ENCODE data around the gene SLC46A2. TPM values are rescaled to one million over a fixed set of nuclear protein-coding genes. Genes with fewer than 3 reads are reported as not detected.

SLC46A2 gene
- total RNA-seq, 1 donor from 2014 or later: not detected

GRCh38 chr9:112885324-112885723 lies 5.4 kb downstream of the SLC46A2 start:
- no peak for DNase-seq

- DNase-seq: no peak
These were observed 6.0 kb downstream of the SLC46A2 start for GRCh38 chr9:112884721-112885120.

- peak; percentile 33 for DNase-seq
These were observed 6.6 kb downstream of the SLC46A2 start for GRCh38 chr9:112884101-112884500.

- no peak for DNase-seq
These were observed 9.3 kb downstream of the SLC46A2 start for GRCh38 chr9:112881331-112881730.

GRCh38 chr9:112880650-112881049 lies 10.0 kb downstream of the SLC46A2 start:
- DNase-seq: no peak

- no peak for DNase-seq
These were observed 11.9 kb downstream of the SLC46A2 start for GRCh38 chr9:112878752-112879151.

GRCh38 chr9:112873773-112874405 lies 16.8 kb downstream of the SLC46A2 start:
- DNase-seq: no peak

DNA sequence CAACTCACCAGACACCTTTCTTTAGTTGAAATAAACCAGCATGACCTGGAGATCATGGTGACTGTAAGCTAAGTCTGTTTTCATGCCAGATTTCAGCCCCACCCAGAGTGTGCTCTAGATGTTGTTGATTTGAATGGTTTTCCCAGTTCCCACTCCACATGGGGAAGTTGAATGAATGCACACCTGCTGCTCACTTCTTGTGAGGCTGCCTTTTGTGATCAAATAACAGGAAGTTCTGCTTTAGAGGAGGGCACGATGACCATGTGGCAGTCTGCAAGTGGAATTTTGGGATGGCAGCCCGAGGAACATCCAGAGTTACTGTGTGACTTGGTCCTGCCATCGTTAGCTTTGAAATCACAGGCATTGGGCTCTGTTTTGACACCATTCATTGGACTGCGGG lies 18.7 kb downstream of the SLC46A2 start:
- no peak for DNase-seq

DNA sequence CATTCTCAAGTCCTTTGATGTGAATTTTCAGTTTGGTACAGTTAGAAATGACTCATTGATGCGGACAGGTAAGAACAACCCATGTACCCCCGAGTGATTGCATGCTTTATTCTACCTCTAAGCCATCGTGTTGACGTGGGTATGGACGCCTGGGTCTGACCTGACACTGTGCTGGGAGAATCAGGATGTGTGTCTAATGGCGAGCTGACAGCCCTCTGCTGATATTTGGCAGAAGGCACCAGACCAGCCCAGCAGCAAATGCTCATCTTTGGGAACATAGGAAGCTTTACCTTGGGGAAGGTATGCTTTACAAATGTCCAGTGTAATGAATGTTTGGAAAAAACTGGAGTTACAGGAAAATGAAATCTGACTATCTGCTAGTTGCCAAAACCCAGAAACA lies 20.1 kb downstream of the SLC46A2 start:
- no peak for DNase-seq

- no peak for DNase-seq
These were observed 20.8 kb downstream of the SLC46A2 start for GRCh38 chr9:112869917-112870316.

DNA sequence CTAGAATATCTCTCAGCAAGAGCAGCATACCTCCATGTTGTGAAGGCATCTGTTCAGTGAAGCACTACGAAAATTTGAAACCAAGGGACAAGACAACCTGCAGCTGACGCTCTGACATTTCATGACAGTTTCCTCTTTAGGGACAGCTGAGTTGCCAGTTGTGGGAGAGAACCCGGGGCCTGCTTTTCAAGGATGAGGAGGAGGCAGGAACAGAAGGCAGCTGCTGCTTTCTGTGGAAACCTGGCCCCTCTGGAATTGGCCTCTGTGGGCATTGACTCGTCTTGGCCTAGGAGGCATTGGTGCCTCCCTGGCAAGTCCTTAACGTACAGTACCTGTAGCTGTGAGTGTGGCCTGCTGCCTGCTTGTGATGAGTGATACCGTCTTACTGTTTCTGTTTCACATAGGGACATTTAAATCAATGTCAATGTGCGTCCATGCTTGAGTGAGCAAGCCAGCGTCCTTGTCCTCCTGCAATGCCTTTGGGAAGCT lies 21.6 kb downstream of the SLC46A2 start:
- no peak for DNase-seq

GRCh38 chr9:112868461-112868860 lies 22.2 kb downstream of the SLC46A2 start:
- no peak for DNase-seq

GRCh38 chr9:112867275-112867991 lies 23.2 kb downstream of the SLC46A2 start:
- peak; percentile 25 for DNase-seq

GRCh38 chr9:112866662-112867274 lies 23.9 kb downstream of the SLC46A2 start:
- DNase-seq: no peak

DNA sequence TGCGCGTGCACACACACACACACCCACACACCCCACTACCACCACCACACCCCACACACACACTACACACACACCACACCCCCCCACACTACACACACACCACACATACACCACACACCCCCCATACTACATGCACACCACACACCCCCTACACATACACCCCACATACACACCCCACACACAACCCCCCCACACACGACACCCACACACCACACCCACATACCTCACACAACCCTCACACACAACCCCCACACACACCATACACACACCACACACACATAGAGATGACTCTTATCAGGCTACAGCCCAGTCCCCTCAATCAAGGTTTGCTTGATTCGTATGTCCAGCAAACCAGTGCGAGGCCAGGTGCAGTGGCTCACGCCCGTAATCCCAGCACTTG lies 25.7 kb downstream of the SLC46A2 start:
- no peak for DNase-seq

GRCh38 chr9:112864403-112864802 lies 26.3 kb downstream of the SLC46A2 start:
- DNase-seq: no peak

DNA sequence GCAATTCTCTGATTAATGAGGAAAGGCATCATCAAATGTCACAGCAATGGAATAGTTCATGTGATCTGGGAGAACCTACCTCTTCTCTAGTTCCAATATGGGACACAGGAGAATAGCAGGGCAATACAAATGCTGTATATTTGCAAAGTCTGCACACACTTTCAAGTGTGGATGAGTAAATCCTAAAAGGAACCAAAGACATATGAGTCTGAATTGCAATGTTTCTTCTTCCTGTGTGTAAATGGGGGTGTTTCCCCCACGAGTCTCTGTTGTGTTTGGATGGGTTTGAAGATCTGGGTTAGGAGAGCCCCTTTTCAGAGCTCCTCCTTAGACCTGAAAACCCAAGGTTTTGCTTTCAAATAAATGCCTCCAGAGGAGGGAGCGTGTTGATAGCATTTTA lies 26.9 kb downstream of the SLC46A2 start:
- no peak for DNase-seq

- no peak for DNase-seq
These were observed 27.5 kb downstream of the SLC46A2 start for GRCh38 chr9:112863214-112863613.

DNA sequence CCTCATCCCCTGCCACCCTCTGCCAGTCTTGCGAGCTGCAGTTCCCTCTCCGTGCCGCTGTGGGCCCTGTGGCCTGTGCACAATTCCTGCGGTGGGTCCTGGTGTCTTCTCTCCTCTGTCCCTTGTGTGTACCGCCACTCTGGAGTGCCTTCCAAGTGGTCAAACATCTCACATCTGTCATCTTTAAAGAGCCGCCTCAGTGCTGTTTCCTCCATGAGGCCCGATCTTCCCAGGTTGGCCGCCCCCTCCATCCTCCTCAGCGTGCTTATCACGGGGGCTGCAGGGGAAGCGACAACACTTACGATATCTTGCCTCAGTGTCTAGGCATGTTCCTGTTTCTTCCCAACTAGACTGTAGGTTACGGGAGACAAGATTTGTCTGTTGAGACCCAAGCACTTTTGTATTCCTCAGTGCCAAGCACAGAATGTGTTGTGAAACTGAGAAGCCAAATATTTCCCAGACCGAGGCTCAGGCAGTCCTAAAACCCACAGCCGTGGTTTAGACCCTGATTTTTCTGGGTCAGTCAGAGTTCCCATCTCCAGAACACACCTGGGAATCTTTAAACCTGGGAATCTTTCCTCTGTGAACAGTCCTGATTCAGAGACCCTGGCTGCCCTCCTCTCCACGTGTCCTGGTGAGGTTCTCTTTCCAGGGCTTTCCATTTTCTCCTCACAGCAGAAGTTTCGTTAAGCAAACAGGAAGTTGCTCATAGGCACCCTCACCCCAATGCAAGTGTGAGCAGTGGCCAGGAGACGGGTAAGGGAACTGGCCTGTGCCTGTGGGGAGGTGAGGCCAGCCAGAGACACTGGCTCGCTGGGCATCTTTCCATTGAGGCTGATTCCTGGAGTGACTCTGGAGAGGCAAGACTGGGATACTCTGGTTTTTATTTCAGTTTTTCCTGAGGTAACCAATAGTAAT lies 28.8 kb downstream of the SLC46A2 start:
- peak; percentile 44 for DNase-seq

- no peak for DNase-seq
These were observed 29.5 kb downstream of the SLC46A2 start for GRCh38 chr9:112861155-112861554.

DNA sequence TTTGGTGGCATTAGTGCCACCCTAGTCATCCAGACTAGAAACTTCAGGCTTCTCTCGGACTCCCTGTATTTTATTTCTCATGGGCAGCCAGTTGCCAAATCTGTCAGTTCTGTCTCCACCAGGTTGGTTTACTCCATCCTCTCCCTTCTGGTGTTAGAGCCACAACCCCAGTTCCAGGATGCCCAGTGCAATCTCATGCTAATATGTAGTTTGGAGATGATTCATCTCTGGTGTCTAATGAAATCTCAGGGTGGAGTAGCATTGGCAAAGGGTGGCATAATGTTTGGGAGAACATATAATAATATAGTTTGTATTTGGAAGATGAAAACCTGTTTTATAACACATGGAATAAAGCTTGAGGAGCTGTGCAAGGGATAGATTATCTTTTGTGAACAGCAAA lies 30.2 kb downstream of the SLC46A2 start:
- DNase-seq: no peak

DNA sequence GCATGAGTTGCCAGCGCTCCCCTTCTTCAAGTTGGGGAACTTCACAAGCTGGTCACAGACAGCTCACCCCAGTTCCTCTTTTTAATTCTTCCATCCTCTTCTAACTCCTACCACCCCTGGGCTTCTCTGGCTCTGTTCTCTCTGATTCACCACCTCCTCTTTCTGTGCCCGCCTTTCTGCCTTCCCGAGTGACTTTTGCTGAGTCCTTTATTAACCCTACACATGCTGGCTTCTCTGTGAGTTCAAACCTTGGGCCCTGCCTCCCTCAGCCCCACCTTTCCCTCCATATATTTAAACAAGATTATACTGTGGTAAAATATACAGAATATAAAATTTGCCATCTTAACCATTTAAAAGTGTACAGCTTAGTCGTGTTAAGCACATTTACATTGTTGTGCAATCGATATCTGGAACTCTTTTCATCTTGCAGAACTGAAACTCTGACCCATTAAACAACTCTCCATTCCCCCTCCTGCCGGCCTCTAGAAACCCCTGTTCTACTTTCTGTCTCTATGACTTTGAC lies 32.0 kb downstream of the SLC46A2 start:
- no peak for DNase-seq

- no peak for DNase-seq
These were observed 32.7 kb downstream of the SLC46A2 start for GRCh38 chr9:112858005-112858404.

Measured in dermis blood vessel endothelial cell (primary cell).